Activated naive CD8-positive, alpha-beta T cell treated with anti-CD3 and anti-CD28 coated beads, Interleukin-2, amount 50 U/mL, for 24 hours (primary cell): Measurements from ENCODE around the gene SSX3.
"Not testable (repeated sequence)": the region's sequence is repeated elsewhere in the genome, so short reads cannot be mapped to it uniquely, and the experiment has no call there.

Experiments
- ATAC-seq: fragments of 150-1000 bp; cut with Tn5 transposase; one replicate; pipeline ENCODE4 v1.10.0; 2021
- DNase-seq: peaks from one replicate; pipeline ENCODE4 v3.0.0; 2021
- H3K27ac Mint-ChIP-seq: one replicate; pipeline ENCODE4 v1.8.0; 2021; ENCODE audit warnings: mild to moderate bottlenecking, mixed read lengths
- H3K27me3 Mint-ChIP-seq: one replicate; pipeline ENCODE4 v1.8.0; 2021; ENCODE audit warnings: mixed read lengths
- H3K36me3 Mint-ChIP-seq: one replicate; pipeline ENCODE4 v1.8.0; 2021; ENCODE audit warnings: low read depth, mixed read lengths
- H3K4me1 Mint-ChIP-seq: one replicate; pipeline ENCODE4 v1.8.0; 2021; ENCODE audit warnings: mixed read lengths
- H3K4me3 Mint-ChIP-seq: one replicate; pipeline ENCODE4 v1.8.0; 2021; ENCODE audit warnings: mild to moderate bottlenecking, moderate library complexity, mixed read lengths
- H3K9me3 Mint-ChIP-seq: one replicate; pipeline ENCODE4 v1.8.0; 2021; ENCODE audit warnings: mixed read lengths

SSX3 gene

GRCh38 chrX:48356315-48357094 lies at the start of gene SSX3:
Gene SSX3 (minus strand): TSS chrX:48356703. CDS start chrX:48355249, 1,454 bp downstream.
- not testable (repeated sequence) for H3K27me3 Mint-ChIP-seq, H3K36me3 Mint-ChIP-seq, DNase-seq, H3K27ac Mint-ChIP-seq, H3K4me3 Mint-ChIP-seq, H3K9me3 Mint-ChIP-seq, ATAC-seq, H3K4me1 Mint-ChIP-seq

GRCh38 chrX:48397825-48398224 lies 41.3 kb upstream of the SSX3 start:
- not testable (repeated sequence) for H3K27me3 Mint-ChIP-seq, H3K4me3 Mint-ChIP-seq, DNase-seq, ATAC-seq, H3K36me3 Mint-ChIP-seq, H3K9me3 Mint-ChIP-seq, H3K27ac Mint-ChIP-seq, H3K4me1 Mint-ChIP-seq

- not testable (repeated sequence) for H3K9me3 Mint-ChIP-seq, H3K36me3 Mint-ChIP-seq, H3K4me3 Mint-ChIP-seq, H3K27ac Mint-ChIP-seq, H3K4me1 Mint-ChIP-seq, DNase-seq, H3K27me3 Mint-ChIP-seq, ATAC-seq
These were observed 40.4 kb upstream of the SSX3 start for GRCh38 chrX:48396931-48397330.

- not testable (repeated sequence) for H3K4me3 Mint-ChIP-seq, H3K27me3 Mint-ChIP-seq, H3K4me1 Mint-ChIP-seq, ATAC-seq, H3K36me3 Mint-ChIP-seq, DNase-seq, H3K27ac Mint-ChIP-seq, H3K9me3 Mint-ChIP-seq
These were observed 26.7 kb upstream of the SSX3 start, which contains the start of gene SSX4 for GRCh38 chrX:48383239-48383638. Gene SSX4 (plus strand): TSS chrX:48383539. CDS start chrX:48384054, 515 bp downstream.

GRCh38 chrX:48370408-48370807 lies 13.9 kb upstream of the SSX3 start:
- H3K9me3 Mint-ChIP-seq, DNase-seq, H3K36me3 Mint-ChIP-seq, H3K4me3 Mint-ChIP-seq, H3K27me3 Mint-ChIP-seq, H3K27ac Mint-ChIP-seq, H3K4me1 Mint-ChIP-seq, ATAC-seq: not testable (repeated sequence)

- ATAC-seq = peak; percentile 89
These were observed 11.4 kb upstream of the SSX3 start for GRCh38 chrX:48367717-48368408.

GRCh38 chrX:48359281-48359680 lies 2.8 kb upstream of the SSX3 start:
- not testable (repeated sequence) for H3K27ac Mint-ChIP-seq, DNase-seq, H3K27me3 Mint-ChIP-seq, H3K36me3 Mint-ChIP-seq, H3K4me1 Mint-ChIP-seq, ATAC-seq, H3K9me3 Mint-ChIP-seq, H3K4me3 Mint-ChIP-seq

More at GRCh38 chrX:48367717-48368408, 11.4 kb upstream of the SSX3 start:
- H3K4me3 Mint-ChIP-seq, H3K4me1 Mint-ChIP-seq, DNase-seq, H3K9me3 Mint-ChIP-seq, H3K27ac Mint-ChIP-seq, H3K36me3 Mint-ChIP-seq, H3K27me3 Mint-ChIP-seq: not testable (repeated sequence)

GRCh38 chrX:48357681-48358080 lies 1.2 kb upstream of the SSX3 start:
- Mint-ChIP-seq H3K4me3 (no peak overlapping the region), H3K27me3 (no peaks in the 10 kb centered on the region), H3K9me3 (no peaks in the 10 kb centered on the region), H3K4me1 (no peaks in the 10 kb centered on the region), H3K36me3 (no peaks in the 10 kb centered on the region), H3K27ac (no peak overlapping the region)
- DNase-seq = no peak
- ATAC-seq = no peak

- not testable (repeated sequence) for H3K9me3 Mint-ChIP-seq, ATAC-seq, H3K4me3 Mint-ChIP-seq, H3K36me3 Mint-ChIP-seq, DNase-seq, H3K4me1 Mint-ChIP-seq, H3K27me3 Mint-ChIP-seq, H3K27ac Mint-ChIP-seq
These were observed 10.4 kb downstream of the SSX3 start for GRCh38 chrX:48346059-48346458.

- H3K27ac Mint-ChIP-seq, DNase-seq, H3K4me1 Mint-ChIP-seq, ATAC-seq, H3K36me3 Mint-ChIP-seq, H3K27me3 Mint-ChIP-seq, H3K9me3 Mint-ChIP-seq, H3K4me3 Mint-ChIP-seq: not testable (repeated sequence)
These were observed 42.5 kb downstream of the SSX3 start for GRCh38 chrX:48313996-48314395.

- Mint-ChIP-seq H3K9me3 (no peaks in the 10 kb centered on the region), H3K27me3 (no peaks in the 10 kb centered on the region), H3K36me3 (no peaks in the 10 kb centered on the region), H3K27ac (no peak overlapping the region), H3K4me1 (no peaks in the 10 kb centered on the region), H3K4me3 (no peak overlapping the region)
- DNase-seq (no peak), ATAC-seq (no peak)
These were observed 50.3 kb downstream of the SSX3 start for GRCh38 chrX:48306175-48306574.
